B cell (primary cell): ENCODE results near the gene DVL2. TPM values are rescaled to one million over a fixed set of nuclear protein-coding genes. Genes with fewer than 3 reads are reported as not detected.

Experiments
- ATAC-seq: fragments of 200-7000 bp; cut with Tn5 transposase; one replicate; pipeline ENCODE4 v1.10.0; 2021; ENCODE audit warnings: low read depth, mild to moderate bottlenecking, moderate number of reproducible peaks, moderate library complexity
- CTCF ChIA-PET: fragments of 350-600 bp; sonication (Branson Sonifier 250); formaldehyde crosslinking; loops from one replicate; lab custom pipeline; 2021; ENCODE audit warnings: antibody characterized with exemption, inconsistent platforms; lab: Charles Lee
- POLR2A ChIA-PET: fragments of 350-600 bp; sonication (Branson Sonifier 250); formaldehyde crosslinking; loops from one replicate; lab custom pipeline; 2021; ENCODE audit warnings: antibody characterized with exemption; lab: Charles Lee
- DNase-seq: peaks from one replicate; pipeline ENCODE4 v3.0.0; 2013
- H2AFZ ChIP-seq: 2 replicates; pipeline ENCODE4 v1.6.1; 2012; ENCODE audit warnings: mild to moderate bottlenecking, low read depth, low read length; ENCODE audit not compliant: insufficient read depth, poor library complexity, severe bottlenecking
- H3K27ac ChIP-seq, 2 donors: 1 replicate in 1 of 2; 2 replicates in 1 of 2; pipeline ENCODE4 v1.5.1; 2012 to 2013; ENCODE audit warnings: low read length in 2 of 2, mild to moderate bottlenecking in 2 of 2, moderate library complexity in 1 of 2
- H3K27me3 ChIP-seq, 4 experiments: fragments of 200-600 bp in 1 of 4; sonication (generic) in 1 of 4; replicated peaks in 1 of 4; 1 replicate in 2 of 4; 2 replicates in 2 of 4; pipeline versions ENCODE4 v1.6.1 to v1.7.0; 2013 to 2016; ENCODE audit warnings: low read length in 3 of 4, mild to moderate bottlenecking in 2 of 4, mixed read lengths in 1 of 4, moderate library complexity in 1 of 4; ENCODE audit not compliant: insufficient read depth in 4 of 4, control insufficient read depth in 3 of 4; ENCODE audit errors: control extremely low read depth in 1 of 4
- H3K36me3 ChIP-seq, 2 experiments: replicated peaks in 1 of 2; 1 replicate in 1 of 2; 2 replicates in 1 of 2; pipeline versions ENCODE4 v1.6.1 to v1.7.1; 2013; ENCODE audit warnings: low read length in 1 of 2; ENCODE audit not compliant: insufficient read depth in 2 of 2, control insufficient read depth in 1 of 2; ENCODE audit errors: control extremely low read depth in 1 of 2, extremely low read depth in 1 of 2
- H3K4me1 ChIP-seq, 2 donors: fragments of 200-600 bp in 1 of 2; sonication (generic) in 1 of 2; 1 replicate in 1 of 2; 2 replicates in 1 of 2; pipeline versions ENCODE4 v1.5.1 to v1.6.1; 2013 to 2017; ENCODE audit warnings: low read length in 2 of 2; ENCODE audit not compliant: control insufficient read depth in 2 of 2, insufficient read depth in 2 of 2
- H3K4me2 ChIP-seq: replicated peaks from 2 replicates; pipeline ENCODE3; 2012; ENCODE audit warnings: mild to moderate bottlenecking, low read depth, low read length; ENCODE audit not compliant: poor library complexity, severe bottlenecking
- H3K4me3 ChIP-seq, 5 experiments: fragments of 200-600 bp in 1 of 5; sonication (generic) in 1 of 5; 1 replicate in 3 of 5; 2 replicates in 2 of 5; pipeline versions ENCODE4 v1.5.1 to v1.7.0; 2011 to 2016; ENCODE audit warnings: low read length in 4 of 5, mild to moderate bottlenecking in 4 of 5, low read depth in 2 of 5, control low read depth in 1 of 5, moderate library complexity in 1 of 5; ENCODE audit not compliant: insufficient read depth in 1 of 5; ENCODE audit errors: control extremely low read depth in 1 of 5, extremely low read depth in 1 of 5
- H3K79me2 ChIP-seq: fragments of 200-600 bp; sonication (generic); one replicate; pipeline ENCODE4 v1.6.0; 2016; ENCODE audit warnings: low read length; ENCODE audit not compliant: control insufficient read depth, insufficient read depth
- H3K9ac ChIP-seq: fragments of 200-600 bp; sonication (generic); 2 replicates; pipeline ENCODE4 v1.6.1; 2017; ENCODE audit warnings: mild to moderate bottlenecking, low read length, moderate library complexity
- H3K9me3 ChIP-seq, 3 donors: one replicate each; pipeline versions ENCODE4 v1.6.1 to v1.7.1; 2013; ENCODE audit warnings: low read length in 2 of 3; ENCODE audit not compliant: control insufficient read depth in 2 of 3, insufficient read depth in 1 of 3; ENCODE audit errors: control extremely low read depth in 1 of 3
- H4K20me1 ChIP-seq: 2 replicates; pipeline ENCODE4 v1.6.0; 2012; ENCODE audit warnings: mild to moderate bottlenecking, low read length; ENCODE audit not compliant: insufficient read depth, control insufficient read depth, poor library complexity, severe bottlenecking
- H3K27ac Mint-ChIP-seq: one replicate; pipeline ENCODE4 v1.8.0; 2021; ENCODE audit warnings: mixed read lengths
- H3K27me3 Mint-ChIP-seq: one replicate; pipeline ENCODE4 v1.8.0; 2021; ENCODE audit warnings: mixed read lengths
- H3K4me1 Mint-ChIP-seq: one replicate; pipeline ENCODE4 v1.8.0; 2021; ENCODE audit warnings: mixed read lengths
- H3K4me3 Mint-ChIP-seq: one replicate; pipeline ENCODE4 v1.8.0; 2021; ENCODE audit warnings: mixed read lengths
- H3K9me3 Mint-ChIP-seq: one replicate; pipeline ENCODE4 v1.8.0; 2022; ENCODE audit warnings: mixed read lengths; ENCODE audit not compliant: insufficient read depth
- EZH2 ChIP-seq: IDR thresholded peaks from 2 replicates; pipeline ENCODE4 v1.6.1; 2012; ENCODE audit warnings: borderline replicate concordance, low read depth, mild to moderate bottlenecking, moderate library complexity, low read length; ENCODE audit not compliant: insufficient read depth, poor library complexity, severe bottlenecking
- WGBS: methylation state at CpG from one replicate; pipeline ENCODE4 v1.1.5; 2013; ENCODE audit warnings: missing lambda C conversion rate; ENCODE audit not compliant: insufficient coverage; 5-methylcytosine and 5-hydroxymethylcytosine counted together
- intact Hi-C: fragments of 100-400 bp; cut with micrococcal nuclease; formaldehyde crosslinking; loops from one replicate; pipeline ENCODE4 v1.10.0; 2022
- polyA plus RNA-seq: library from polyadenylated mRNA; depleted of rRNA; stranded (reverse); fragments of >200 nt; gene quantifications from 2 replicates; pipeline ENCODE4 v1.2.3, GENCODE V29; 2012
- total RNA-seq, 2 donors: library from RNA; stranded (reverse); fragments of 120-200 nt in 1 of 2; gene quantifications; 1 replicate in 1 of 2; 2 replicates in 1 of 2; pipeline versions ENCODE4 v1.2.3 to v1.2.4, GENCODE V29; 2013 to 2022
- TF ChIP-seq, protein P1 (sequence below): fragments of 200-600 bp; IDR thresholded peaks from one replicate; pipeline ENCODE4 v1.8.0; 2022; ENCODE audit warnings: antibody characterized with exemption, mild to moderate bottlenecking

Gene DVL2
- total and polyA plus RNA-seq, 2 donors (not counting 1 experiment from before 2014, with no cell fraction given), result 22.5 to 104 TPM

DNA sequence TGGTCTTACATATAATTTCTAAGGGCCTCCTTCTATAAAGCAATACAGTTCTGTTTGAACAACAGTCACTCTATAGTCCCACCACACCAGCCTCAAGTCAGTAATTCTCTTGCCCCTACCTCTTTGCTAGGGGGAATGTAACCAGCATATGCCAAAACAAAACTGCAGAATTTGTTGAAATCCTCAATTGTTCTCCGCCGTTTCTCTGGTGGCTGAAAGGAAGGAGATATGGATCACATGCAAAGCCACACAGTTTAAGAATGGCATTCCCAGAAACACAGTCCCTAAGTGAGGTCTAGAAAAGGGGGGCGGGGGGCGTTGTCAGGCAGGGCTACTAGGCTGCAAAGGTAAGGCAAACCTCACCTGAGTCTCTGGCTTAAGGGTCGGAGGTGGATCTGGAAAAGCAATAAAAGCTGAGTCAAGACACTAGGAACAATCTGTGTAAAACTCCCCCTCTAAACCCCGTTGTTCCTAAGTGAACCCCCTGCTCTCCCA lies 3.0 kb upstream of the DVL2 start:
- intact Hi-C loops, result loop anchor here (5.0 kb wide), 1 partner anchor 325 kb away; the partner anchor contains the start of gene SENP3
- H3K9ac ChIP-seq, result peak overlapping the region; percentile 94

DNA sequence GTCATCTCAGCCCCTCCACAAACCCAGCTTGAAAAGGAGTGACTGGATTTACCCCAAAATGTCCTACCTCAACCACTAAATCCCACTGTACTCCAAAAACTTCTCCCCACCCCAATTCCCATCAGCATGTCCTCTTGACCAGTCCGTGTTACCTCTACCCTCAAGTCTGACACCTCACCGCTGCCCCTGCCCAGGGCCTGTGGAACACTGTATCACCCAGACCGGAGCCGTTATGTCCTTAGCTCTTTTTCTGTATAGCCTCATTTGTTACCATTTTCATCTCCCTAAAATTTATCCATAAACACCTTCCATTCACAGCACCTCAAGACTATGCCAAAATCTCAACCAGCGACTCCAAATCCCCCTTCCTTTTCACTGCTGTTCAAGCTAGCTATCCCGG lies 2.5 kb upstream of the DVL2 start:
- WGBS, result 92% methylated on average over 6 of the region's 6 CpGs

More for the DNA sequence above, 3.0 kb upstream of the DVL2 start:
- Histone ChIP-seq H4K20me1 (peaks cover 26% of the 10 kb centered on the region), H3K27ac (peak overlapping the region; percentile 55 to 82), H3K4me3 (peak overlapping the region in 4 of 5 experiments; percentile 74 to 97 (median 80)), H3K27me3 (no peaks in the 10 kb centered on the region), H3K79me2 (peaks cover 60% of the 10 kb centered on the region), H3K4me1 (peaks cover 50 to 60% of the 10 kb centered on the region in 2 donors), H3K9me3 (no peaks in the 10 kb centered on the region), H3K36me3 (peaks cover 0 to 25% of the 10 kb centered on the region in 2 experiments), H2AFZ (no peak overlapping the region), H3K4me2 (peak overlapping the region; percentile 79)
- DNase-seq, result no peak
- ChIA-PET CTCF (interaction anchor here (0.9 kb wide), 1 partner anchor 17 kb away, joined by 3 read pairs; no protein-coding TSS in a partner anchor), POLR2A (interaction anchor here (0.6 to 13.1 kb wide), 4 partner anchors 13 to 1659 kb away, joined by 3 to 157 read pairs (median 16); partner anchors contain the start of genes ACADVL, CTDNEP1, DLG4 and ELP5)
- Mint-ChIP-seq H3K27me3 (no peaks in the 10 kb centered on the region), H3K27ac (peak overlapping the region; percentile 83), H3K4me1 (peaks cover 65% of the 10 kb centered on the region), H3K9me3 (no peaks in the 10 kb centered on the region), H3K4me3 (peak overlapping the region; percentile 86)
- WGBS, result 29% methylated on average over 4 of the region's 6 CpGs
- ATAC-seq, result no peak
- TF ChIP-seq EZH2, result no peak

More for the DNA sequence above, 2.5 kb upstream of the DVL2 start:
- Mint-ChIP-seq H3K4me3 (peak overlapping the region; percentile 86), H3K27ac (peak overlapping the region; percentile 83), H3K4me1 (peaks cover 66% of the 10 kb centered on the region), H3K9me3 (no peaks in the 10 kb centered on the region), H3K27me3 (no peaks in the 10 kb centered on the region)
- CTCF ChIA-PET, result interaction anchor here (0.7 to 1.1 kb wide), 3 partner anchors 16 to 637 kb away, joined by 3 read pairs; partner anchors contain the start of genes ACADVL and DLG4
- H3K27ac ChIP-seq, result peak overlapping the region in 1 of 2 donors; percentile 82
- TF ChIP-seq, protein P1, sequence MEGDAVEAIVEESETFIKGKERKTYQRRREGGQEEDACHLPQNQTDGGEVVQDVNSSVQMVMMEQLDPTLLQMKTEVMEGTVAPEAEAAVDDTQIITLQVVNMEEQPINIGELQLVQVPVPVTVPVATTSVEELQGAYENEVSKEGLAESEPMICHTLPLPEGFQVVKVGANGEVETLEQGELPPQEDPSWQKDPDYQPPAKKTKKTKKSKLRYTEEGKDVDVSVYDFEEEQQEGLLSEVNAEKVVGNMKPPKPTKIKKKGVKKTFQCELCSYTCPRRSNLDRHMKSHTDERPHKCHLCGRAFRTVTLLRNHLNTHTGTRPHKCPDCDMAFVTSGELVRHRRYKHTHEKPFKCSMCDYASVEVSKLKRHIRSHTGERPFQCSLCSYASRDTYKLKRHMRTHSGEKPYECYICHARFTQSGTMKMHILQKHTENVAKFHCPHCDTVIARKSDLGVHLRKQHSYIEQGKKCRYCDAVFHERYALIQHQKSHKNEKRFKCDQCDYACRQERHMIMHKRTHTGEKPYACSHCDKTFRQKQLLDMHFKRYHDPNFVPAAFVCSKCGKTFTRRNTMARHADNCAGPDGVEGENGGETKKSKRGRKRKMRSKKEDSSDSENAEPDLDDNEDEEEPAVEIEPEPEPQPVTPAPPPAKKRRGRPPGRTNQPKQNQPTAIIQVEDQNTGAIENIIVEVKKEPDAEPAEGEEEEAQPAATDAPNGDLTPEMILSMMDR, result no peak
- TF ChIP-seq EZH2, result no peak
- H3K4me3 ChIP-seq, result no peak overlapping the region
- no peak overlapping the region for H3K4me2 ChIP-seq
- H3K9me3 ChIP-seq, result no peaks in the 10 kb centered on the region
- peaks cover 0 to 25% of the 10 kb centered on the region in 2 experiments for H3K36me3 ChIP-seq
- H3K4me1 ChIP-seq, result peaks cover 52 to 64% of the 10 kb centered on the region in 2 donors
- peaks cover 60% of the 10 kb centered on the region for H3K79me2 ChIP-seq
- POLR2A ChIA-PET, result interaction anchor here (0.6 to 13.1 kb wide), 3 partner anchors 14 to 225 kb away, joined by 3 to 157 read pairs (median 4); partner anchors contain the start of genes ACADVL and DLG4
- no peak overlapping the region for H3K9ac ChIP-seq
- intact Hi-C loops, result loop anchor here (5.0 kb wide), 1 partner anchor 325 kb away; the partner anchor contains the start of gene SENP3
- DNase-seq, result no peak
- no peaks in the 10 kb centered on the region for H3K27me3 ChIP-seq
- no peak overlapping the region for H2AFZ ChIP-seq
- no peak for ATAC-seq
- peaks cover 27% of the 10 kb centered on the region for H4K20me1 ChIP-seq
